GM21381 (cell line): ENCODE measurements around the gene PACS2.
"Not testable (repeated sequence)": the region's sequence is repeated elsewhere in the genome, so short reads cannot be mapped to it uniquely, and the experiment has no call there.

Experiments used
- ATAC-seq: cut with Tn5 transposase; IDR thresholded peaks from one replicate; pipeline ENCODE4 v1.9.1; 2021; ENCODE audit warnings: mild to moderate bottlenecking, moderate library complexity; ENCODE audit not compliant: unreplicated experiment

PACS2 gene

GRCh38 chr14:105329411-105330150 is 15.0 kb downstream of the PACS2 start:
- no peak for ATAC-seq

DNA sequence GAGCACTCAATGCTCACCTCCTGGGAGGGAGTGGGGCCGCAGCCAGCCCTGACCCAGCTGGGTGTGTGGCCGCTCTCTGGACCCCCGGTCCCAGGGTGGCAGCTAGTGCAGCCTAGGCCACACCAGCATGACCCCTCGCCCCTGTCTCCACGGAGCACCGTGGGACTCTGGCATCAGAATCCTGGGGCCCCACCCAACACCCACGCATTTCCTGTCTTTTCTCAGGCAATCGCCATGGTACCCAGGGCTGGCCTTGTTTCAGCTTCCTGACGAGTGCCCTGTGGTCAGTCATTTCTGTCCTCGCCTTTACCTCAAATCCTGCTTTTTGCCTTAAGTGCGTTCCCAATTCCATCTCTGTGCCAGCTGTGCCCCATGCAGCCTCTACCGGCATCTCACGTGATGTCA is 15.9 kb downstream of the PACS2 start:
- ATAC-seq, result no peak

DNA sequence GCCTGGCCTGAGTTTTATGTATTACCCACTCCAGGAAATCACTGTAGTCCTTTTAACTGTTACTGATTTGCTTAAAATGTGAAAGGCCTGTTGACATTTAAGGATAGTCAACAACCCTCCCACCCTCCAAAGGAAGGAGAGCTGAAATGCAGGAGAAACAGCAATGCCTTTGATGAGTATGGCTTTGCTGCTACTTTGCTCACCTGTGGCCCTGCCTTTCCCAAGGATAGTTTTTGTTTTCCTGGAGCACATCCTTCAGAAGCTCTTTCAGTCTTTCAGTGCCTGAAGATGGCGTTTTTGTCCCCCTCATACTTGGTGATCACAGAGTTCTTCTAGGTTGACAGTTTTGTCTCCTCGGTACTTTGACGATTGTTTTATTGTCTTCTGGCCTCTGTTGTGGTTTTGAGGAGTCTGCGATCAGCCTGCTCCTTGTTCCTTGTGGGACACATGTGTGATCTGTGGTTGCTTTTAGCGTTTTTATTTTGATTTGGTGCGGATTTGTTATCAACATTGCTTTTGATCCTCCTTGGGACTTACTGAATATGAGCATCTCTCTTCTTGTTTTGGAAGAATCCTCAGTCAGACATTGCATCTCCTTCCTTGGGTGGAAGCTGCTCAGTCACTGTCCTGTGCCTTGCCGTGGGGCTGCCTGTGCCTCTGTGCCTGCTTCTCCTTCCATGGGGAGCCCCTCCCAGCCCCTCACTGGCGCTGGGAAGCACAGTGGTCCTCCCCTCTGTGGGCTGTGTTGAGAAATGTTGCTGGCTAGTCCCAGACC is 17.2 kb downstream of the PACS2 start:
- ATAC-seq, result no peak

GRCh38 chr14:105332350-105332874 is 17.9 kb downstream of the PACS2 start:
- no peak for ATAC-seq

GRCh38 chr14:105333020-105333490 is 18.5 kb downstream of the PACS2 start:
- no peak for ATAC-seq

DNA sequence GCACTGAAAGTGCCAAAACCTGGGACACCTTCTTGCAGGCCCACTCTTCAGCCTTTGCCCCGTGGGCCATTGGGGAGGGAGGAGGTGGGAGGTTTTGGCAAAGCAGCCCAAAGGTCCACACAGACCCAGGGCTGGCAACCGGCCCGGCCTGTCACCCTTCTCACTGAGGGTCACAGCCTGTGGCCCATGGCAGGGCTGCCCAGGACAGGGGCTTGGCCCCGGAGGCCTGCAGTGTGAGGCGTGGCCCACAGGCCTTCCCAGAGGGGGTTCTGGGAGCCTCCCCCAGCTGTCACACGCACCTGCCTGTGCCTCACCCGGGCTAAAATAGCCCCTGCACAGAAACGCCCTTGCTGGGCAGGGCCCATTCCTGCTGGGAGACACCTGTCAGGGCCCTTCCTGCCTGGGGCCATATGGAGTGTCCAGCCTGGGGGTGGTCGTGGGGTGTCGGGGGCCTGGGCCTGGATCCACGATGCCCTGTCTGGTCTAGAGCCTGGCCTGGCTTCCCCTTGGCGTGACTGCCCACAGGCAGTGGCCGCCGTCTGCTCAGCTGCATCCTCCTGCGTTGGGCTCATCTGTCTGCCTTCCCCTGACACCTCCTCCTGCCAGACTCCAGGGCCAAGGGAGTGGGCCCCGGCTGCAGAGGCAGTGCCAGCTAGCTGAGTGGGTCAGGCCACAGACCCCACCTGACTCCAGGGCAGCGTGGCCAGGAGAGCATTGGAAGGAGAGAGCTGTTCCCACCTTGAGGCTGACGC is 19.2 kb downstream of the PACS2 start:
- ATAC-seq, result no peak

GRCh38 chr14:105334383-105335230 is 20.1 kb downstream of the PACS2 start:
- no peak for ATAC-seq

GRCh38 chr14:105335231-105335542 is 20.6 kb downstream of the PACS2 start:
- not testable (repeated sequence) for ATAC-seq

DNA sequence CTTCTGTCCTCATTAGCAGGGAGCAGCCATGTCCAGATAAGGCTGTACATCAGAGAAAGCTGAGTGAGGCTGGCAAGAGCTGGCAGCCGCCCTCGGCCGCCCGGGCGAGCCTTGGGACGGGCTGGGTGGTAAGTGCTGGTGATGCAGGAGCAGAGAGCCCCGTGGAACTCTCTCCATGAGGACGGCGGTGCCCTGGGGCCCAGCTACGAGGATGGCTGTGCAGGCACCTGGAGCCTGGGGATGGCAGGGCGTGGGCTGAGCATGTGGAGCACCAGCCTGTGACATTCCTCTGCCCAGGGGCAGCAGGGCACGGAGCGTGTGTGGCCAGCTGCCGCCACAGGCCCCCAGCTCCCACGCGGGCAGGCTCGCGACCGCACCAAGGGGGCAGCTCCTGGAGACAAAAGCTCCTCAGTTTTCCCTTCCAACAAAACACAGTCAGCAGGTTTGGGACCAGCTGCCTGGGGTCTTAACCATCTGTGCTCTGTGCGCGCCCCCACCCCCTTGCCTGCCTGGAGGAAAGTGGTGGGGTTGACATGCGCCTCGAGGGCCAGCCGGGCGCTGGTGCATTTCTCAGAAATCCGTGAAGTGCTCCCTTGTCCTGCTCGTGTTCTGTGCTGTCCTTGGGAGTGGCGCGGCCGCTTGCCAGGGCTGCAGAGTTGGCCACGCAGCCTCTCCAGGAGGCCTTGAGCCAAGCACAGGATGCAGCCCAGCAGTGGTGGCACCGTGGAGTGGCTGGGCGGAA is 21.4 kb downstream of the PACS2 start:
- ATAC-seq, result no peak

- ATAC-seq, result no peak
Measured at GRCh38 chr14:105336477-105337287, 22.1 kb downstream of the PACS2 start.

DNA sequence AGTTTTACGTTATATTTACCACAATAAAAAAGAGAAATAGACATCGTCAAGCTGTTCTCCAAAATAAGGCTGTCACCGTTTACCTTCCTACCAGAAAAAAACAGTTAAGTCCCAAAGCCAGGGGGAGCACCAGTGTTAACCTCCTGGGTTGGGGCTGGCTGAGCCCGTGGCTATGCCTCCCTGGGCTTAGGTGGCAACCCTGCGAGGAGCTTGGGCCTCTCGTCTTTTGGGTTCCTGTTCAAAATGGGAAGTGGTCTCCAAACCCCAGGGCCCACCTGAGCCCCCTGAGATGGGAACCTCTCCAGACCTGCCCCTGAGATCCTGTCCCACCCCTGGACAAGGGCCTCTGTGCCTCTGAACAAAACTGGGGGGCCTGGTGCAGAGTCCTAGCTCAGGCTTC is 22.9 kb downstream of the PACS2 start:
- ATAC-seq, result no peak

- no peak for ATAC-seq
Measured at GRCh38 chr14:105337966-105338741, 23.6 kb downstream of the PACS2 start.

DNA sequence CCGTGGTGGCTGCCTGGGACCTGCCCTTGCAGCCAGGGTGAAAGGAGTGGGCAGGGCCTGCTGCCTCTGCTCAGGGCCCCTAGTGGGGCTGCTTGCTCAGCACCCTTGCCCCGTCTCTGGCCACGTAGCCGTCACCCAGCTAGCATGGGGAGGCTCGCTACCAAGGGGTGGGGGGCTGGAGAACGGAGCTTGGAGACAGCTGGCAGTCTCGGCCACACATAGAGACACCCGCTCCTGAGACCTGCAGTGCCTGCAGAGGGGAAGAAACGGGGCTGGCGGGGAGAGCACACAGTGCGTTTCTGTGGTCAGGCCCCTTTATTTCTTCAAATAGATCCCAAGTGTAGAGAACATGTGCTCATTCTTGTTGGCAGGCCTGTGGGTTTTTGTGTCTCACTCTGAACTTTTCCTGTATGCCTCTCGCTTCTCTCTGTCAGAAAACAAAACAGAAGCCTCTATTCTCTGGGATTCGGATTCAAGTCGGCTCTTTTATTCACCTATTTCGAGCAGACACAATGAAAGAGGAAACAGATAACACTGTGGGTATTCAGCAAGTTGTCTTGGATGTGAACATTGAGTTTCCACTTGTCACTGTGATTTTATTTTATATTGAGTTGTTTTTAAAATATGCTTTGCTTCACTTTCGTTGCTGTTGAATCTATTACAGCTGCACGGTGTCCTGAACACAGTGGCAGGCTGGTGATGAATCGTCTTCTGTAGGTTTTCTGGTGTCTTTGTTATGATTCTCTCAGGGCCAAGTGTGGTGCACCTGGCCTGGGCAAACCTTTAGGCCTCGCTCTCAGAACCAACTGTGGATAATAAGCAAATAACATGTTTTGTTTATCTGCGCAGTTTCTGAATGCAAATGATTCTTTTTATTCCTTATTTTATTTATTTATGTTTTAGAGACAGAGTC is 26.5 kb downstream of the PACS2 start:
- ATAC-seq, result no peak

GRCh38 chr14:105343194-105343593 is 28.6 kb downstream of the PACS2 start:
- ATAC-seq, result no peak

DNA sequence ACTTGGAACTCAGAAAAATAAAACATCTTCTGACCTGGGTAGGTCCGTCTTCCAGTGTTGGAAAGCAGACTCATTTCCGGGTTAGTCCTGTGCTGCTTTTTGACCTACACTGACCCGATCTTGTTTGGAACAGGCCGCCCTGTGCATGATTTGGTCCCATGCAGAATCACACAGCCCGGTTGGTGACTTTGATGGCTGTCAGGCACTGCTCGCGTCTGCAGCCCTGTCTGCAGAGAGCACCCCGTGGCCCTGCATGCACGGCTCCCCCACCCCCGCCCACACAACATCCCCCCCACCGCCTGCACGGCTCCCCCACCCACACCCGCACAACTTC is 31.6 kb downstream of the PACS2 start:
- no peak for ATAC-seq

GRCh38 chr14:105346876-105347586 is 32.5 kb downstream of the PACS2 start:
- ATAC-seq, result no peak

DNA sequence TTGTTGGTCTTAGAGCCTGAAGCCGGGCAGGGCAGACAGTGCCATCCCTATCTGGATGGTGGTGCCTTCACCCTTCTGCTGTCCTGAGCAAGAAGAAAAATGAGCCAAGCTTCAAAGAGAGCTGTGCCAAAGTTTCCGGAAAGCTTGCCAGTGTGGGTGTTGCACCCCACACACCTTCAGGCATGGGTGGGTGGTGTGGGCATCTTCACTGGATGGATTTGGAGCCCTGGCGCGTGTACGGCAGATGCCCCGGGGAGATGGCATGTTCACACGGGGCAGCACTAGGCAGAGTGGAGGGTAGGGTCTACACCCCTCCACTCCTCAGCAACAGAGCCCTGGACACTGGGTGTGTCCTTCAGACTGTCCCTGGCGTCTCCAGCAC is 33.0 kb downstream of the PACS2 start:
- ATAC-seq, result no peak
